ENCODE measurements around the gene APOBEC2. TPM values are rescaled to one million over a fixed set of nuclear protein-coding genes. Genes with fewer than 3 reads are reported as not detected.

Gene APOBEC2
- total and polyA plus RNA-seq, 2 of the 4 experiments (the other 2 are of a cell fraction) = not detected

- no peak within 1 kb of the TSS for H3K4me2 ChIP-seq (ENCODE audit: low read depth, low read length)
- no peak within 1 kb of the TSS for H2AK5ac ChIP-seq (ENCODE audit: low read depth, low read length)
- H3K27me3 ChIP-seq (ENCODE audit: control insufficient read depth, insufficient read depth, low read length) = peaks cover 11% of the 10 kb centered on the region
- no peak within 1 kb of the TSS for H2BK20ac ChIP-seq (ENCODE audit: low read depth, low read length)
- H2BK120ac ChIP-seq (ENCODE audit: low read depth, low read length) = no peak within 1 kb of the TSS
- no peak within 1 kb of the TSS for H3K27ac ChIP-seq (ENCODE audit: insufficient read depth, low read length)
- H4K91ac ChIP-seq (ENCODE audit: insufficient read depth, low read depth, low read length) = no peak within 1 kb of the TSS
- DNase-seq (no peak), ATAC-seq (ENCODE audit: low read depth) (no peak)
- H2BK15ac ChIP-seq (ENCODE audit: low read depth, low read length) = no peak within 1 kb of the TSS
- 74% methylated on average over 9 of the region's 10 CpGs; no CpG with 5 or more reads in 1 of the 2 experiments for WGBS, 2 experiments (ENCODE audit: extremely low coverage in 2 of 2, insufficient read length in 1 of 2)
- no peaks in the 10 kb centered on the region for H3K36me3 ChIP-seq (ENCODE audit: control insufficient read depth, insufficient read depth, low read length)
- H2AFZ ChIP-seq (replicated peaks; ENCODE audit: low read length, poor library complexity) = no peak within 1 kb of the TSS
- in situ Hi-C loops (cut with MboI; ENCODE audit: low sequenced_read_pairs) (loop anchor here (25.0 kb wide), 2 partner anchors 1055 to 1680 kb away; no protein-coding TSS in a partner anchor), dilution Hi-C loops (cut with HindIII; ENCODE audit: low sequenced_read_pairs, unreplicated experiment) (no loop called here), intact Hi-C loops (cut with micrococcal nuclease) (no loop called here)
- H3K4me3 ChIP-seq (ENCODE audit: insufficient read depth, low read depth, low read length) = no peak within 1 kb of the TSS
- no peaks in the 10 kb centered on the region for H3K79me1 ChIP-seq (ENCODE audit: low read depth in 1 of 2, low read length in 2 of 2)
- no peaks in the 10 kb centered on the region for H3K9me3 ChIP-seq (ENCODE audit: control insufficient read depth, insufficient read depth, low read length)
- H2AK9ac ChIP-seq (replicated peaks; ENCODE audit: low read depth, low read length, poor library complexity) = no peak within 1 kb of the TSS
- BruUV-seq (replicated peaks) = no TSS peak
- H3K23ac ChIP-seq (ENCODE audit: low read depth, low read length) = no peak within 1 kb of the TSS
- no peak within 1 kb of the TSS for H3K9ac ChIP-seq (ENCODE audit: low read depth, low read length)
- no peak within 1 kb of the TSS for H4K8ac ChIP-seq (ENCODE audit: low read depth in 2 of 2, low read length in 2 of 2)
- no peak within 1 kb of the TSS for H3K4ac ChIP-seq (ENCODE audit: low read depth, low read length)
- CTCF ChIA-PET = interaction anchor here (1.2 kb wide), 1 partner anchor 14 kb away, joined by 3 read pairs; no protein-coding TSS in a partner anchor
- H2BK5ac ChIP-seq (ENCODE audit: low read depth, low read length, poor library complexity, severe bottlenecking) = no peak within 1 kb of the TSS
- H3K14ac ChIP-seq (replicated peaks; ENCODE audit: low read depth, low read length) = no peak within 1 kb of the TSS
- H4K20me1 ChIP-seq (ENCODE audit: insufficient read depth, low read length) = no peaks in the 10 kb centered on the region
- TF ChIP-seq RFX5 (IDR thresholded peaks at IDR 0.05; ENCODE audit: low read depth, low read length) = no peak
- TF ChIP-seq RCOR1 (IDR thresholded peaks at IDR 0.05; ENCODE audit: insufficient replicate concordance, low read length) = no peak
- no peak for TF ChIP-seq ELK1 (IDR thresholded peaks at IDR 0.05; ENCODE audit: borderline replicate concordance, low read depth, low read length)
- no peak for TF ChIP-seq CHD1 (IDR thresholded peaks at IDR 0.05; ENCODE audit: low read depth, low read length)
- no peak for TF ChIP-seq RAD21 (IDR thresholded peaks at IDR 0.05; ENCODE audit: low read length)
- H3K9me1 ChIP-seq (ENCODE audit: insufficient read depth, low read length) = no peaks in the 10 kb centered on the region
- H3K18ac ChIP-seq (ENCODE audit: low read depth, low read length) = no peak within 1 kb of the TSS
- H3K56ac ChIP-seq (ENCODE audit: extremely low read depth, insufficient read depth, low read length) = no peak within 1 kb of the TSS
- POLR2A ChIA-PET (ENCODE audit: unreplicated experiment) = no interaction called here
- H3K4me1 ChIP-seq (ENCODE audit: control insufficient read depth, insufficient read depth, low read length) = no peaks in the 10 kb centered on the region
- H4K5ac ChIP-seq (ENCODE audit: low read depth, low read length) = no peak within 1 kb of the TSS
Measured at GRCh38 chr6:41042226-41043055, 10.6 kb upstream of the APOBEC2 start, which contains the start of gene TSPO2. Gene TSPO2, plus strand, starts transcription at chr6:41042467. Its CDS starts 519 bp downstream, at chr6:41042986.
